ENCODE data around the gene SIRT2. TPM values are rescaled to one million over a fixed set of nuclear protein-coding genes. Genes with fewer than 3 reads are reported as not detected.
"Not testable (repeated sequence)": the region's sequence is repeated elsewhere in the genome, so short reads cannot be mapped to it uniquely, and the experiment has no call there.

The SIRT2 gene
- total RNA-seq: 1,616 and 2,451 TPM in 2 replicates
- 347 TPM for polyA plus RNA-seq (2012)

DNA sequence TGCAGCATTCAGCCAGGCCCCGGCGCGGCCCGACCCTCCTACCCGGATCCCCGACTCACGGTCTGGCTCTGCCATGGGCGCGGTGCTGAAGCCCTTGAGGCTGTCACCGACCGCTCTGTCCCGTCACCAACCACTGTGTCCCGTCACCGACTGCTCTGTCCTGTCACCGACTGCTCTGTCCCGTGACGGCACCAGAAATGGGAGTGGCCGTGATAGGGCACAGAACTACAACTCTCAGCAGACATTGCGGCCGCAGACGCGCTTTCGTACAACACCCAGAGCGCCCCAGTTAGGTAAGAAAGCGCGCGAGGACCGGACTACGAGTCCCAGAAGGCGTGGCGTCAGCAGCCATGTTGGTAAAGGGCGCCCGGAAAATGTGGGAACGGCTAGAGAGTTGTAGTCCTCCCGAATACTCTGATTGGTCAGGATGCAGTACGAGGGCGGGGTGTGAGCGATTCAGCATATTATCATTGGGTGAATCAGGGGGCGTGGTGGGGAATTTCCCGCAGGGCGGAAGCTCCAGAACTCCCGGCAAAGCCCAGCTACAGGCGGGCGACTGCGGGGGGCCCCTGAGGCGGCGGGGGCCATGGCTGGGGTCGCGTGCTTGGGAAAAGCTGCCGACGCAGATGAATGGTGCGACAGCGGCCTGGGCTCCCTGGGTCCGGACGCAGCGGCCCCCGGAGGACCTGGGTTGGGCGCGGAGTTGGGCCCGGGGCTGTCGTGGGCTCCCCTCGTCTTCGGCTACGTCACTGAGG lies at the start of gene SIRT2, which contains the start of gene NFKBIB:
TSS of gene SIRT2 (minus strand) at position 172 of the 755 bp plus-strand sequence. CDS start at position 75, 97 bp downstream.
TSS of gene NFKBIB (plus strand) at position 523 of the 755 bp plus-strand sequence. CDS start at position 587, 64 bp downstream.
- DNase-seq (ENCODE audit: low read depth): peak; percentile 100

DNA sequence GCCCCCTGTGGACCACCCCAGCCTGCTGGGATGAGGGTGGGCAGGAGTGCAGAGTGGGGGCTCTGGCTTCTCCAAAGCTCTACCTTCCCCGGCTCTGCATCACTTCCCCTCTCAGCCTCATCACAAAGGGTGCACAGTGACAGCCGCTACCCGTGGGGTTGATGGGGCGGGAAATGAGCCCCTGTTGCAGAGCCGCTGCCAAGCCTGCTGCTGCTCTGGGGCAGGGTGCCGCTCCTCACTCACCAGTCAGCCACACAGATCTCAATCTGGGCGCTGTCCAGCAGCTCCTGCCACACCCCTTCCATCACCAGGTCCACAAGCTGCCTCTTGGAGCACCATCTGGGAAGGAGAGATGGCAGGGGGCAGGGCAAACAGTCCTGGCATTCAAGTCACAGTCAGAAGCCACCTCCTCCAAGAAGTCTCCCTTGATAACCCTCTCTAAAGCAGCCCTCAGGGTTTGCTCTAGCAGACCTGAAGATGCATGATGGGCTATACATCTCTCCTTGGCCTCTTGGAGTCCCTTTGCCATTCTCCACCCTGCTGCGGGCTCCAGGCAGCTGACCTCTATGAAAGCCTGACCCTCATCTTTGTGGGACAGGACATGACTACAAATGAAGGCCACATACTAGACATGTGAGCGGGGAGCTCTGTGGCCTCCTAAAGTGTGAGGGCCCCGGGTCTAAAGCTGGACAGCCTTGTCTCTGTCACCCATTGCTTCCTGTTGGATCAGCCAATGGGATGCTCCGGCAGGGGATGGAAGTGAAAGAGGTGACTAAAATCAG lies 47.0 kb upstream of the SIRT2 start:
- no peak for DNase-seq (ENCODE audit: low read depth)

- no peak for DNase-seq (ENCODE audit: low read depth)
Observed at GRCh38 chr19:38945562-38946228, 46.3 kb upstream of the SIRT2 start.

- DNase-seq (ENCODE audit: low read depth): no peak
Observed at GRCh38 chr19:38944981-38945506, 45.6 kb upstream of the SIRT2 start.

GRCh38 chr19:38942471-38943181 lies 43.2 kb upstream of the SIRT2 start:
- DNase-seq (ENCODE audit: low read depth): no peak

DNA sequence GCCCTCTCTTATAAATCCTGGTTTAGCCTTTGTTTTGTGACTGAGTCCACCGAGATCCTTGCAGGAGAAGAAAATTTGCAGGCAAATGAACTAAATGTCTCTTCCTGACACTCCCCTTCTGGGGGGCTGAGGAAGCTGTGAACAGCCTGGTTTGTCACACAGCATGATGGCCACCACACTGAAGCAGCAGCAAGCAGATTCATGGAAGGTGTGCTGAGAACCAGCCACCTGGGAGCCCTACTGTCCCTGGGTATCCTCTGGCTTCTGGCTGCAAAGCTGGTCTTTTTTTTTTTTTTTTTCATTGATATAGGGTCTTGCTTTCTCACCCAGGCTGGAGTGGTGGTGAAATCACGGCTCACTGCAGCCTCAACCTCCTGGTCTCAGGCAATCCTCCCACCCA lies 42.6 kb upstream of the SIRT2 start:
- no peak for DNase-seq (ENCODE audit: low read depth)

DNA sequence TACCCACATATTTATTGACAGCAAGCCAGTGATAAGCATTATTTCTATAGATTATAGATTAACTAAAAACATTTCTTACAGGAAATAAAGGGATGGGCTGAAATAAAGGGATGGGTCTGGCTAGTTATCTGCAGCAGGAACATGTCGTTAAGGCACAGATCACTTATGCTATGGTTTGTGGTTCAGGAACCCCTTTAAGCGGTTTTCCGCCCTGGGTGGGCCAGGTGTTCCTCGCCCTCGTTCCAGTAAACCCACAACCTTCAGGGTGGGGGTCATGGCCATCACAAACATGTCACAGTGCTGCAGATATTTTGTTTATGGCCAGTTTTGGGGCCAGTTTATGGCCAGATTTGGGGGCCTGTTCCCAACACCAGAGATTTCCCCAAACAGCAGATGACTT lies 42.0 kb upstream of the SIRT2 start:
- not testable (repeated sequence) for DNase-seq (ENCODE audit: low read depth)

DNA sequence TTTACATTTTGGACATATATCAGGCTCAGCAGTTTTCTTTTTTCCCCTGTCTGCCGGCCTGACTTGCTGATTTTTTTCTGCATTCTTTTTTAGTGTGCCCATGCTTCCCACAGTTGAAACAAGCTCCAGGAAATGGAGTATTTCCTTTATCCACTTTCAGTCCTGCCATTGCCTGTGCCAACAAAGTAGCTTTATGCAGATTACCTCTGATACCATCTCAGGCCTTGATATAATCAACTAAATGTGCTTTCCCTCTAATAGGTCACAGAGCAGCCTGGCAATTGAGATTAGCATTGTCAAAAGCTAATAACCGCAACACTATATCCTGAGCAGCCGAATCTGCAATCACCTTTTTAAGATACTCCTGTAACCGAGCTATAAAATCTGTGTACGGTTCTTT lies 40.5 kb upstream of the SIRT2 start:
- DNase-seq (ENCODE audit: low read depth): no peak

DNA sequence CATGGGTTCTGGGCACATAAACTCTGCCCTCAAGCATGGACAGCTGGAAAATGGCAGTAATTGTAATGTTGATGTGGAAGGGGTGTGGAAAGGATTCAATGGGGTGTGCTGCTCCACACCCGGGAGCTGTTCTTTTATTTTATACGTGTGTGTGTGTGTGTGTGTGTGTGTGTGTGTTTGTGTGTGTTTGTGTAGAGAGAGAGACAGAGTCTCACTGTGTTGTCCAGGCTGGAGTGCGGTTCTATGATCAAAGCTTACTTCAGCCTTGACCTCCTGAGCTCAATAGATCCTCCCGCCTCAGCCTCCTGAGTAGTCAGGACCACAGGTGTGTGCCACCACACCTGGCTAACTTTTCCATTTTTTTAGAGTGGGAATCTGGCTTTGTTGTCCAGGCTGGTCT lies 34.1 kb upstream of the SIRT2 start:
- no peak for DNase-seq (ENCODE audit: low read depth)

DNA sequence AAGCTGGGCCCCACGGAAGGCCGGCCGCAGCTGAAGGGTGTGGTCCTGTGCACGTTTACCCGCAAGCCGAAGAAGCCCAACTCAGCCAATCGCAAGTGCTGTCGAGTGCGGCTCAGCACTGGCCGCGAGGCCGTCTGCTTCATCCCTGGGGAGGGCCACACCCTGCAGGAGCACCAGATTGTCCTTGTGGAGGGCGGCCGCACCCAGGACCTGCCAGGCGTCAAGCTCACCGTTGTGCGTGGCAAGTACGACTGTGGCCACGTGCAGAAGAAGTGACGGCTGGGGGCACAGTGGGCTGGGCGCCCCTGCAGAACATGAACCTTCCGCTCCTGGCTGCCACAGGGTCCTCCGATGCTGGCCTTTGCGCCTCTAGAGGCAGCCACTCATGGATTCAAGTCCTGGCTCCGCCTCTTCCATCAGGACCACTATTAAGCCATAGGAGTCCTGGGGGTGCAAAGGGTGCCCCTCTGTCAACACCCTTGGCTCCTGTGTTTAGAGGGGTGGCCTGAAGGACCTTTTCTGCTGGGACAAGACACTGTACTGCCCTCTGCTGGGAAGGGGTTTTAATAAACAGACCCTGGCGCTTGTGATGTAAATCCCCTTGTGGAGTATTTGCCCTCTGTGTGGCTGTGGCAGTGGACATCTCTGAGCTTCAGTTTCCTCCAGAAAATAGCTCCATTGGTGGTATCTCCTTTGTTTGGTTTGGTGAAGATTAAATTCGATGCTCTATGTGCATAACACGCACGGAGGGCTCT lies 33.2 kb upstream of the SIRT2 start:
- peak; percentile 56 for DNase-seq (ENCODE audit: low read depth)

DNA sequence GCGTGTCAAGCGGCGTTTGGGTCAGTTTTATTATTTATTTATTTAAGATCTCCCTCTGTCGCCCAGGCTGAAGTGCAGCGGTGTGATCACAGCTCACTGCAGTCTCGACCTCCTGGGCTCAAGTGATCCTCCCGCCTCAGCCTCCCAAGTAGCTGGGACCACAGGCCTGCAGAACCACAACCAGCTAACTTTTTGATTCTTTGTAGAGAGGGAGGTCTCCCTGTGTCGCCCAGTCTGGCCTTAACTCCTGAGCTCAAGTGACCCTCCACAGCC lies 32.0 kb upstream of the SIRT2 start:
- DNase-seq (ENCODE audit: low read depth): no peak

- DNase-seq (ENCODE audit: low read depth): peak; percentile 99
Observed at GRCh38 chr19:38930776-38931520, 31.5 kb upstream of the SIRT2 start, which contains the start of gene MRPS12. MRPS12 (plus strand) TSS chr19:38930944; CDS start chr19:38931295, 351 bp downstream.

DNA sequence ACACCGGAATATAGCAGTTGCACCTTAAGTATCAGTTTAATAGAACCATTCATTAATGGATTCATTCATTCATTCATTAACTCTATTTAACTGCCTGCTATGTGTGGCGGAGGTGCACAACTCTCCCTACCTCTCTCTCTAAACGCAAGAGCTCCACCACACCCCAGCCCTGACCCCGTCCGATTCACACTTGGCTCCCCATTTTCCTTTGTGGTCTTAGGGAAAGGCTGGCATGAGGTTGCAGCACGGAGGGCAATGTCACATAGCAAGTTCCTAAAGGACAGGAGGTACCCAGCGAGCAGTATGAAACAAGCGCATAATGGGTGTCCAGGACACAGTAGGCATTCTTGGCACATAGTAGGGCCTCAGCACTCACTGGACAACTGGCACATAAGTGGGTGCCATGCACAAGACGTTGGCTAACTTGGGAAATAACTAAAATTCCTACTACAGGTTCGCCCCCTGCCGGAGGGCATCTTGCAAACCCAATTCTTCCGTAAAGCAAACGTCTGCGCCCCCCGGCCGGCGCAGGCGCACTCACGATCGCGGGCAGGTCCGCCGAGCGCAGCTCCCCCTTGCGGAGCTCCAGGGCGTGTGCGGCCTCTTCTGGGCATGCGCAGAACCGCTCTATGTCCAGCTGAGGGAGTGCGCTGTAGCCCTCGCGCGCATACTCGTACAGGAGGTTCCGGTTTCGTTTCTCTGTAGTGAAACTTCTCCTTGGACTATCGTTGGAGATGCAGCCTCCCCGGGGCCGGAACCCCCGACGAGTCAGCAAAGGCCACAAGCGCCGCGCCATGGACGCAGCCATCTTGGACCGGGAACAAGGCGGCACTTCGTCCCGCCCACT lies 30.7 kb upstream of the SIRT2 start, which contains the start of gene SARS2:
TSS of gene SARS2 (minus strand) at position 835 of the 847 bp plus-strand sequence. CDS start at position 808, 27 bp downstream.
- DNase-seq (ENCODE audit: low read depth): peak; percentile 94

DNA sequence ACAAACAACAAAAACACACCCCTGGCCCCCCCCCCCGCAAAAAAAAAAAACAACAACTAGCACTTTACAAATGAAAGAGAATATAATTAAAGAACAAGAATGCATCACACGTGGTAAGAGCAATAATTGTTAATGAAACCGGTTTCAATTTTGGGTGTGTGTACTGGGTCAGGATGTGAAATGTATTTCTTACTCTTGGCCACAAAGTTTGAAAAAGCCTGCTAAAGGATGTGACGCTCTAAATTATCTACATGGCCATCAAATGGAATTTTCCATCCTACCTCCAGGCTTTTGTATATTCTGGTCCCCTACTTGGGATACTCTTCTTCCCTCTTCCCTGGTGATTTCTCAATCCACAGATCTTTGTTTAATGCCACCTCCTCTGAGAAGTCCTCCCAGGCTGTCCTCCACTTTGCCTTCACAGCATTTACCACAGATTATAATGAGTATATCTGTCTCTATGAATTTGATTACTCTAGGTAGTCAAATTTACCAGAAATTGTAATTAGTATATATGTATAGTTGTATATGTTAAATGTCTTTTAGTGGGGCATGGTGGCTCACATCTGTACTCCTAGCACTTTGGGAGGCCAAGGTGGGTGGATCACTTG lies 29.1 kb upstream of the SIRT2 start:
- DNase-seq (ENCODE audit: low read depth): no peak

DNA sequence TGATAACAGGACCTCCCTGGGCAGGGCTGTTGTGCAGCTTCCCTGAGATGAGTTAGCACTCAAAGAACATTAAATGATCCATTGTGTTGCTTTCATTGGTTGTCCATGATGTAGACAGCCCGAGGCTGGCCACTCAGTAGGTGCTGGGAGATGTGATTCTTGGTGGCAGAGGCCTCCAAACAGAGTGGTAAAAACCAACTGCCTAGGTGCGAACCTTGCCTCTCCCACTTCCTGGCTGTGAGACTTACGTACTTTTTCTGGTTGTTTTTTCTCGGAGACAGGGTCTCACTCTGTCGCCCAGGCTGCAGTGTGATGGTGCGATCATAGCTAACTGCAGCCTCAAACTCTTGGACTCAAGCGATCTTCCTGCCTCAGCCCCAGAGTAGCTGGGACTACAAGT lies 25.0 kb upstream of the SIRT2 start:
- DNase-seq (ENCODE audit: low read depth): no peak

DNA sequence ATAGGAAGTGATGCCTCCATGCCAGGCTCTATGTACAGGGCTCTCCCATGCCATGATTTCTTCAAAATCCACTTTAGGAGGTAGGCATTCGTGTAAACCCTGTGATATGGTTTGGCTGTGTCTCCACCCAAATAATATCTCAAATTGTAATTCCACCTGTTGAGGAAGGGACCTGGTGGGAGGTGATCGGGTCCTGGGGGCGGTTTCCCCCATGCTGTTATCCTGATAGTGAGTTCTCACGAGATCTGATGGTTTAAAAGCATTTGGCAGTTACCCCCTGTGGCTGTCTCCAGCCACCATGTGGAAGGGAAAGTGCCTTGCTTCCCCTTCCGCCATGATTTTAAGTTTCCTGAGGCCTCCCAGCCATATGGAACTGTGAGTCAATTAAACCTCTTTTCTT lies 23.1 kb upstream of the SIRT2 start:
- DNase-seq (ENCODE audit: low read depth): no peak

DNA sequence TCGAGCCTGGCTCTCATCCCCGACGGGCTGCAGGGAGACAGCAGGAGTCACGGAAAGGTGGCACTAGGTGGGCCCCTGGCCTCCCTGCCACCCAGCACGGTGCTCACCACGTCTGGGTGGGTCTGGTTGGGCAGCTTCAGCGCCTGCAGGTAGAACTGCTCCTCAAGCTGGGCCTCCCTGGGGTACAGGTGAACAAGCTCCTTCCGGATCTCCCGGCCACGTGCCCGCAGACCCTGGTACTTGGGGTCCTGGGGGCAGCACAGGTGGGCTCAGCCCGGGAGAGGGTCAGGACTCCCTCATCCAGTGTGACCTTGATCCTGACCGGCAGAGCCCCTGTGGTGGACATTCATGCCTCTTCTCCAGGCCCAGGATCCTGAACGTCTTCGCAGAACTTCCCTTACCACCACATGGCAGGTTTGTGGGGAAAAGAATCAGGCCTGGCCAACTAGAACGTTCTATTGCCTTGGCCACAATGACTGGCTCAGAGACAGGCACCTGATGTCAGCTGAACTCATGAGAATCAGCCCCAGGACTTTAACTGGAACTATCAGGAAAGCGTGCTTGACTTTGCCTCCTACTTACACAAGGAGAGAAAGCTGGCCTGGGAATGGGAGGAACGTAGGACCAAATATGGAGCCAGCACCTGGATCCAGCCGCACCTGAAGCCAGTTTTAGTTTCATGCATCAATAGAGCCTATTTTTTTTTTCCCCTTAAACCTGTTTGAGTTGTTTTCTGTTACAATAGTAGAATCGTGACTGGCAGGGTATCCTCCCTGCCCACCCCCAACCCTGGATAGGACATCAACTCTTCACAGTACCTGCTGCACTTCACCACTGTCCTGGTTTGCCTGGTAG lies 22.2 kb upstream of the SIRT2 start:
- no peak for DNase-seq (ENCODE audit: low read depth)

Measured in myocyte (in vitro differentiated cells).